Measurements from ENCODE around the gene SPINK9. TPM values are rescaled to one million over a fixed set of nuclear protein-coding genes. Genes with fewer than 3 reads are reported as not detected.
A peak's percentile ranks its signal among the peaks of the same experiment; 100 is the strongest.

The SPINK9 gene
- total RNA-seq, 1 experiment from 2014 or later: not detected

DNA sequence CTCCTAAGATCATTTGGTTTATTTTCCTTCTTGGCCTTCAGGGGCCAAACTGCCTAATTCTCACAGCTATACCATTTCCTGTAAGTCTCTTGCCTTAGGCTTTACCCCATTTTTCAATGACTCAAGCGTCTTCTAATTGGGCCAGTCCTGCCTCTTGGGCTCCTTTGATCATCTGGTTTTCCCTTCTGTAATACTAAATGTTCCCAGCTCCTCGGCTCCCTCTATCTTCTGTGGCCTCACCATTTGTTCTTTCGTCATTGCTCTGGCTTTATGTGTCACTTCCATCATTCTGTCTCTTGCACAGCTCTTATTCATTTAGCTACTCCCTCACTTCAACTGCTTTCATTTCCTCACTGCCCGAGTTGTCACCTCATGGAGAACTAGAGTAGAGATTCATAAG lies 37.6 kb upstream of the SPINK9 start (continued):
- TF ChIP-seq, protein P1, sequence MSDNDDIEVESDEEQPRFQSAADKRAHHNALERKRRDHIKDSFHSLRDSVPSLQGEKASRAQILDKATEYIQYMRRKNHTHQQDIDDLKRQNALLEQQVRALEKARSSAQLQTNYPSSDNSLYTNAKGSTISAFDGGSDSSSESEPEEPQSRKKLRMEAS (IDR thresholded peaks at IDR 0.05): no peak

DNA sequence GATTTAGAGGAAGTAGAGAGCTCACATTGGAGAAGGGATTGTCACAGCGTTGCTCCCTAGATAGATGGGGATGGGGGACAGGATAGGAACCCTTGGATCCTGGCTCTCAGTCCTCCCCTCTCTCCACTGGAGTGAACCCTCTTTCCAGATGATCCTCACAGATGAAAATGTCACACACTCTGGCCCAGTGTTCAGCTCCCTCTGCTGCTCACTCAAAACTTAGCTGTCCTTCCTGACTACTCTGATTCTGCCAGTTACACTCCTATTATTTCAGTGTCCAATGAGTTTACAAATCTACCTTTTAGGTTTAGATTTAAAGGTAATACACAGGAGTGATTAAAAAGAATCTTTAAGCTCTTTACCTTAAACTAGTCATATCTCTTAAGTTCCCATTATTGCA lies 28.9 kb upstream of the SPINK9 start:
- H3K9me3 ChIP-seq (ENCODE audit: control insufficient read depth in 1 of 2, insufficient read depth in 1 of 2, low read depth in 1 of 2, low read length in 2 of 2): no peaks in the 10 kb centered on the region
- ATAC-seq: no peak
- H3K4me3 ChIP-seq (replicated peaks in 1 of 2; ENCODE audit: low read depth in 1 of 2, low read length in 2 of 2): no peak overlapping the region
- H3K36me3 ChIP-seq (ENCODE audit: control insufficient read depth in 1 of 2, insufficient read depth in 2 of 2, low read length in 2 of 2): no peaks in the 10 kb centered on the region
- H3K27ac ChIP-seq (ENCODE audit: low read depth, low read length): no peak overlapping the region
- no peaks in the 10 kb centered on the region for H3K9me2 ChIP-seq (ENCODE audit: insufficient read depth)
- intact Hi-C loops (cut with micrococcal nuclease): no loop called here
- ChIA-PET RAD21 (ENCODE audit: low non-redundant PET in 1 of 2, low total read pairs in 2 of 2, uncharacterized antibody in 2 of 2, unreplicated experiment in 2 of 2) (no interaction called here), CTCF (no interaction called here), POLR2A (no interaction called here)
- TF ChIP-seq SIN3A (IDR thresholded peaks at IDR 0.05; ENCODE audit: low read depth) (no peak), FOSL1 (IDR thresholded peaks at IDR 0.05; ENCODE audit: low read depth) (no peak), SRF (IDR thresholded peaks at IDR 0.05; ENCODE audit: low read depth) (no peak), RAD21 (IDR thresholded peaks at IDR 0.05; ENCODE audit: low read depth) (peak; percentile 16; the same call in 1 of the 2 replicates), EZH2 (IDR thresholded peaks at IDR 0.05) (no peak)
- TF ChIP-seq, protein P2, sequence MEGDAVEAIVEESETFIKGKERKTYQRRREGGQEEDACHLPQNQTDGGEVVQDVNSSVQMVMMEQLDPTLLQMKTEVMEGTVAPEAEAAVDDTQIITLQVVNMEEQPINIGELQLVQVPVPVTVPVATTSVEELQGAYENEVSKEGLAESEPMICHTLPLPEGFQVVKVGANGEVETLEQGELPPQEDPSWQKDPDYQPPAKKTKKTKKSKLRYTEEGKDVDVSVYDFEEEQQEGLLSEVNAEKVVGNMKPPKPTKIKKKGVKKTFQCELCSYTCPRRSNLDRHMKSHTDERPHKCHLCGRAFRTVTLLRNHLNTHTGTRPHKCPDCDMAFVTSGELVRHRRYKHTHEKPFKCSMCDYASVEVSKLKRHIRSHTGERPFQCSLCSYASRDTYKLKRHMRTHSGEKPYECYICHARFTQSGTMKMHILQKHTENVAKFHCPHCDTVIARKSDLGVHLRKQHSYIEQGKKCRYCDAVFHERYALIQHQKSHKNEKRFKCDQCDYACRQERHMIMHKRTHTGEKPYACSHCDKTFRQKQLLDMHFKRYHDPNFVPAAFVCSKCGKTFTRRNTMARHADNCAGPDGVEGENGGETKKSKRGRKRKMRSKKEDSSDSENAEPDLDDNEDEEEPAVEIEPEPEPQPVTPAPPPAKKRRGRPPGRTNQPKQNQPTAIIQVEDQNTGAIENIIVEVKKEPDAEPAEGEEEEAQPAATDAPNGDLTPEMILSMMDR (IDR thresholded peaks at IDR 0.05 in 2 of 3, conservative IDR thresholded peaks at IDR 0.05 in 1 of 3; ENCODE audit: borderline replicate concordance in 1 of 3, insufficient read depth in 1 of 3, low read depth in 2 of 3, low read length in 2 of 3): peak in 1 of 3 experiments; percentile 14; a peak in 1 of 6 replicates
- no peak for DNase-seq (ENCODE audit: low read depth, low spot score)
- no peaks in the 10 kb centered on the region for H3K79me2 ChIP-seq (ENCODE audit: insufficient read depth, low read length)
- no peaks in the 10 kb centered on the region for H3K27me3 ChIP-seq (ENCODE audit: insufficient read depth, low read length)
- H3K9ac ChIP-seq (ENCODE audit: low read length): no peak overlapping the region
- BruUV-seq (replicated peaks): no TSS peak
- H2AFZ ChIP-seq (ENCODE audit: low read depth, low read length, poor library complexity, severe bottlenecking): no peak overlapping the region
- H3K4me1 ChIP-seq (ENCODE audit: control insufficient read depth in 1 of 2, insufficient read depth in 2 of 2, low read length in 2 of 2): no peaks in the 10 kb centered on the region
- H3K4me2 ChIP-seq (ENCODE audit: low read length): no peak overlapping the region
- H4K20me1 ChIP-seq (ENCODE audit: insufficient read depth): no peaks in the 10 kb centered on the region; the same call in 1 of the 2 replicates
